Stimulated activated CD4-positive, alpha-beta T cell treated with anti-CD3 and anti-CD28 coated beads, Interleukin-15, amount 100 ng/mL, for 1 hour (primary cell): Measurements from ENCODE around the gene ZNF44.

Source experiments
- DNase-seq, 2 donors: peaks; one replicate each; pipeline ENCODE4 v3.0.0-alpha.2; 2020; ENCODE audit warnings: low read depth in 1 of 2, low spot score in 1 of 2

The ZNF44 gene

DNA sequence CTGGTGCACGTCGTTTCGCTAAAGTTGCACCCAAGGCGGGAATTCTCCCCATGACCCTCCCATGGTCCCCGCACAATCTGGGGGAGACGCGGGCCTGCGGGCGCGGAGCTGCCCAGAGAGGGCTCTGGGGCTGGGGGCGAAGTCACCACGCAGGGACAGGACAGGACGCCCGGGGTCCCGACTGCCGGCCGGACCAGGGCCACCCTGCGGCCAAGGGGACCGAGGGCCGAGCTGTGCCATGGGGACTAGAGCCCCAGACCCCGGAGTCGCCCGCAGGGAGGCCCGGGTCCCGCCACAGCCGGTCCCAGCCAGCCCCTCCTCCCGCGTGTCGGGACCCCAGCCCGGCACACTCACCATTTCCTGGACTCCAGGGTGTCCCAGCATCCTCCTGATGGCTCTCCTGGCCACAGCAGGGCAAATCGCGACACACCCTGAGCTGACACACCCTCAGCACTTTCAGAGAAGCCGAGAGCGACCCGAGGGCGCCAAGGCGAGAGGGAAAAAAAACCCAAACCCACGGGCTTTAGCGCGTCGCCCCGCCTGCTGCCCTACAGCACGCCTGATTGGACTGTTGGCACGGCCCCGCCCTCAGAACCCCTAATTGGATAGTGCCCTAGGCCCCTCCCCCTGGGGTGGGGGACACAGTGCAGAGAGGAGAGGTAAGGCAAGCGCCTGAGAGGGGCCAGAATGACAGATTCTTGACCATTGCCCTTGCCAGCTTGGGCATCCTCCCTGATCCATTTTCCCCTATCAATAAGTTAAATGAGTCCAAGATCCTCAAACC lies 28.6 kb downstream of the ZNF44 start:
- no peak for DNase-seq

- no peak for DNase-seq
Observed at GRCh38 chr19:12261554-12261953, 33.1 kb downstream of the ZNF44 start.

DNA sequence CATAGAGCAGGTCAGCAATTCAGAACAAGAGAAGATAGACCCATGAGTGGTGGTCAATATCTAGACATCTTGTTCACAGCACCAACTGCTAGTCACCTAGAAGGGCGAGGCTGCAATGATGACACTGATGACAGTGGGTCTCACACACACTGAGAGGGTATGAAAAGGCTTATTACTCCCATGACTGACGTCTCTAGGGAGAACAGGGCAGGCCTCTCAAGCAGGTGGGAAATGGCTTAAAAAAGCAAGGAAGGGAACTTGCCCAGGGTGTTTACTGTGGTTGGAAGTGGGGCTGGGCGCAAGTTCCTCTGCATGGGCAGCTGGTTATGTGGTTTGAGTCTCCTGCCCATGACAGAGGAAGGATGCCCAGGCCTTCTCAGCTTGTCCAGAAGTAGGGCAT lies 33.8 kb downstream of the ZNF44 start:
- DNase-seq, result no peak

DNA sequence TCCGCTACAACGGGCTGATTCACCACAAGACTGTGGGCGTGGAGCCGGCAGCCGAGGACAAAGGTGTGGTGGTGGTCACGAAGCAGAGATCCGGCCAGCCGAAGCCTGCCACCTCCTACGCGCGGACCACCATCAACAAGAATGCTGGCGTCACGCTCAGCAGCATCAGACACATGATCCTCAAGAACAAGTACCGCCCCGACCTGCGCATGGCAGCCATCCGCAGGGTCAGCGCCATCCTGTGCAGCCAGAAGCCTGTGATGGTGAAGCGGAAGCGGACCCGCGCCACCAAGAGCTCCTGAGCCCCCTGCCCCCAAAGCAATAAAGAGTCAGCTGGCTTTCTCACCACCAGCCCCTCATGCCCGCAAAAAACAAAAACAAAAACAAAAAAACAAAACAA lies 34.4 kb downstream of the ZNF44 start:
- no peak for DNase-seq

GRCh38 chr19:12255372-12255771 lies 39.3 kb downstream of the ZNF44 start:
- DNase-seq, result no peak

- no peak for DNase-seq
Observed at GRCh38 chr19:12247644-12248222, 47.0 kb downstream of the ZNF44 start.

DNA sequence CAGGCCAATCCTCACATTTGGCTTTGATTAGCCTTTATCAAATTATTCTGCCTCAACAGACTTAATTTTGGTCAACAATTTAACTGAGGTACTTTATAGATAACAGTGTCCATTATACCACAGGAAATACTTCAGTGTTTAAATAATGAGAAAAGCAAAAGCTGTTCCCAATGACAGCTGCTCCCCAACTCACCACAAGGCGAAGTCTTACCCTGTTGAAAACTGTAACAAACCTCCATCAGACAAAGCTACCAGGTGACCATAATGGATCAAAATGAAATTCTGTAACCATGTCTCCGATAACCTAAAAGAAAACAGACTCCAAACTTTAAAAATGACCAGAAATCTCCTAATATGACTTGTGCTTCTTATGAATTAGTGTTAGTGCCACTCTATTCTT lies 50.3 kb downstream of the ZNF44 start:
- DNase-seq, result no peak

DNA sequence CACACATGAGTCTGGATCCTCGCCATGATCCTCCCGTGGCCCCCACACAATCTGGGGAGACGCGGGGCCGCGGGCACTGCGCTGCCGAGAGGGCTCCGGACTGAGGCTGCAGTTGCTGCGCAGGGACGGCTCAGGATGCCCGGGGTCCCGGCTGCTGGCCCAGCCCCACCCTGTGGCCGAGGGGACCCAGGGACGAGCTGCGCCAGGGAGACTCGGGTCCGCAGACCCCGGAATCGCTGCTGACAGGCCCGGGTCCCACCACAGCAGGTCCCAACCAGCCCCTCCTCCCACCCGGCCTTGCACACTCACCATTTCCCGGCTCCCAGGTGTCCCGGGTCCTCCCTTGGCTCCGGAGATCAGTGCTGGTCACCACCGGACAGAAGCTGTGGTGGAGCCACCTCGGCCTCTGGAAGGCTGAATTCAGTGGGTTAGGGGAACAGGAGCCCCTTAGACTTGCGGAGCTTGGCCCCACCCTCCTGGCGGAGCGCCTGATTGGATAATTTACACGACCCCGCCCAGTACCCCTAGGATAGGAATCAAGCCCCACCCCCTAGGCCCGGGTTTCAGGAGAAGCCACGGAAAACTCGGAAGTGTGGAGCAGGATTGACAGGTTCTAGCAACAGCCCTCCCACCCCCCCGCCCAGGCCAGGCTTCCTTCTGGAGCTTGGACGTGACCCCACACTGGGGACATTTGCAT lies 57.4 kb downstream of the ZNF44 start:
- no peak for DNase-seq

- DNase-seq, result no peak
Observed at GRCh38 chr19:12232961-12233360, 61.7 kb downstream of the ZNF44 start.

DNA sequence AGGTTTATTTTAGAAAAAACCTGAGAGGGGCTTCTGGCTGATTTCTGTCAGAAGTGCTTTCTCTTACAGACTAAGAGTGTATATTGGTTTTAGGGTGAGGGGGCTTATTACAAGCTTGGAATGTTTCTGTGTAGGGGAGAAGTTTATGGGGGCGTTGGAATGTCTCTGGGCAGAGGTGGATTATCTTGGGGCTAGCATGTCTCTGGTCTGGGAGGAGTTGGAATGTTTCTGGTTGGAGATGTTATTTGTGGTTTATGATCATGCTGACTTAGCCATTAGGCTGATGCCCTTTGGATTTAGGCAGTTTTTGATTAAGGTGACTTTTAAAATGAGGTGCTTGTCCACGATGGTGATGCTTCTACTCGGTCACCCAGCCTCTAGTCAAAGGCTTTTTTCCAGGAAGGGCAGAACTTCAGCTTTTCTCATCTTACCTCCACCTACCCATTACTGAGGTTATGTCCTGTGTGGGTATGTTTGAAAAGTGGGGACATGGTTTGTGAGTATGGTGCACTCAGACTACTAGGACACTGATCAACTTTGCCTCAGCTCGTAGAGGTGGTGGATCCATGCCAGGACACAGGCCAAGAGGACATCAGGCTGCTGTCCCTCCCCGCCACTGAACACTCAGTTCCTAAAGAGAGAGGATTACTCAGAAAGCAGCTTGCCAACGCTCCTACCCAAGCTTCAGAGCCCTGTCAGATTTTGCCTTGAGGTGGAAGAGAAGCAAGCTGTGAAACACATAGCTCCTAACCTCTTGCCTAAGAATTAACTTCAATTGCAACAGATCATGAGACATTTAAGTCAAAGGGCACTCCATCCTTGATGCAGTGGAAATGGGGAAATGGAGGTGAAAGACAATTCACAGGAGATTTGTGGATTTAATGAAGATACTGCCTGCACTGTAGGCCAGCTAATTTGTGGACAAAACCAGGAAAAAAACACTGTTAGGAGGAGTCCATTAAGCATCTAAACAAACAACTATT lies 63.6 kb downstream of the ZNF44 start:
- no peak for DNase-seq

GRCh38 chr19:12229990-12230389 lies 64.7 kb downstream of the ZNF44 start:
- no peak for DNase-seq

- DNase-seq, result no peak
Observed at GRCh38 chr19:12224676-12225075, 70.0 kb downstream of the ZNF44 start.

GRCh38 chr19:12222980-12223630 lies 71.6 kb downstream of the ZNF44 start:
- no peak for DNase-seq
